Ishikawa (cell line): Measurements from ENCODE around the gene ULK4.

Experiments
- CEBPB ChIP-seq: IDR thresholded peaks from 2 replicates; pipeline ENCODE4 v1.6.1; 2012
- CREB1 ChIP-seq: IDR thresholded peaks from 2 replicates; pipeline ENCODE4 v1.6.1; 2012; ENCODE audit warnings: low read depth
- EGR1 ChIP-seq: IDR thresholded peaks from 2 replicates; pipeline ENCODE4 v1.6.1; 2012
- EP300 ChIP-seq: IDR thresholded peaks from 2 replicates; pipeline ENCODE4 v1.6.1; 2012; ENCODE audit warnings: borderline replicate concordance
- FOXM1 ChIP-seq: IDR thresholded peaks from 2 replicates; pipeline ENCODE4 v1.6.1; 2012; ENCODE audit warnings: low read depth, borderline replicate concordance
- NFIC ChIP-seq: IDR thresholded peaks from 2 replicates; pipeline ENCODE4 v1.6.1; 2012
- RAD21 ChIP-seq: IDR thresholded peaks from 2 replicates; pipeline ENCODE4 v1.6.1; 2012; ENCODE audit warnings: low read depth
- TAF1 ChIP-seq: IDR thresholded peaks from 2 replicates; pipeline ENCODE4 v1.6.1; 2012; ENCODE audit warnings: low read depth, mild to moderate bottlenecking
- TCF12 ChIP-seq: IDR thresholded peaks from 2 replicates; pipeline ENCODE4 v1.6.1; 2012; ENCODE audit warnings: low read depth
- TEAD4 ChIP-seq: IDR thresholded peaks from 2 replicates; pipeline ENCODE4 v1.6.1; 2012
- YY1 ChIP-seq: IDR thresholded peaks from 2 replicates; pipeline ENCODE4 v1.6.1; 2012; ENCODE audit warnings: low read depth
- ZBTB7A ChIP-seq: IDR thresholded peaks from 2 replicates; pipeline ENCODE4 v1.6.1; 2012; ENCODE audit warnings: low read depth
- TF ChIP-seq, protein P1 (sequence below): IDR thresholded peaks from 2 replicates; pipeline ENCODE4 v1.6.1; 2012
- TF ChIP-seq, protein P2 (sequence below): IDR thresholded peaks from 2 replicates; pipeline ENCODE4 v1.6.1; 2012; ENCODE audit warnings: low read depth, mild to moderate bottlenecking
- TF ChIP-seq, protein P3 (sequence below): IDR thresholded peaks from 2 replicates; pipeline ENCODE4 v1.6.1; 2012

Gene ULK4

DNA sequence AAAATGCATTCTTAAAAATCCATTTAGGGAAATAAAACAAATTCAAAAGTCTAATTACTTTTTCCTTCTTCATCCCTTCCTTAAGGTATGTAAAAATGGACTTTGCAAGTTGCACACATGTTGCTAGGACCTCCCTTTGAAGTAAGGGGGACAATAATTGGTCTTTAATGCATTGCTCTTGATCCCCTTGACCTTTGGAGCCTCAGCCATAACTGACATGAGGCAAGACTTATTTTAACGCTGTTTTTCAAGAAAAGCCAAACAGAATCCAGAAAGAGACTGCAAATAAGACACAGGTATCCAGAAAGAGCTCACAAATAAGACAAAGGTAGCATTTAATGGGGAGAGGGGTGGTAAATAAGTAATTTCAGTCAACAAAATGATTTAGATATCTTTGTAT lies 301.4 kb downstream of the ULK4 start:
- TF ChIP-seq CEBPB = no peak
- TF ChIP-seq, protein P1, sequence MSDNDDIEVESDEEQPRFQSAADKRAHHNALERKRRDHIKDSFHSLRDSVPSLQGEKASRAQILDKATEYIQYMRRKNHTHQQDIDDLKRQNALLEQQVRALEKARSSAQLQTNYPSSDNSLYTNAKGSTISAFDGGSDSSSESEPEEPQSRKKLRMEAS = no peak
- TF ChIP-seq, protein P2, sequence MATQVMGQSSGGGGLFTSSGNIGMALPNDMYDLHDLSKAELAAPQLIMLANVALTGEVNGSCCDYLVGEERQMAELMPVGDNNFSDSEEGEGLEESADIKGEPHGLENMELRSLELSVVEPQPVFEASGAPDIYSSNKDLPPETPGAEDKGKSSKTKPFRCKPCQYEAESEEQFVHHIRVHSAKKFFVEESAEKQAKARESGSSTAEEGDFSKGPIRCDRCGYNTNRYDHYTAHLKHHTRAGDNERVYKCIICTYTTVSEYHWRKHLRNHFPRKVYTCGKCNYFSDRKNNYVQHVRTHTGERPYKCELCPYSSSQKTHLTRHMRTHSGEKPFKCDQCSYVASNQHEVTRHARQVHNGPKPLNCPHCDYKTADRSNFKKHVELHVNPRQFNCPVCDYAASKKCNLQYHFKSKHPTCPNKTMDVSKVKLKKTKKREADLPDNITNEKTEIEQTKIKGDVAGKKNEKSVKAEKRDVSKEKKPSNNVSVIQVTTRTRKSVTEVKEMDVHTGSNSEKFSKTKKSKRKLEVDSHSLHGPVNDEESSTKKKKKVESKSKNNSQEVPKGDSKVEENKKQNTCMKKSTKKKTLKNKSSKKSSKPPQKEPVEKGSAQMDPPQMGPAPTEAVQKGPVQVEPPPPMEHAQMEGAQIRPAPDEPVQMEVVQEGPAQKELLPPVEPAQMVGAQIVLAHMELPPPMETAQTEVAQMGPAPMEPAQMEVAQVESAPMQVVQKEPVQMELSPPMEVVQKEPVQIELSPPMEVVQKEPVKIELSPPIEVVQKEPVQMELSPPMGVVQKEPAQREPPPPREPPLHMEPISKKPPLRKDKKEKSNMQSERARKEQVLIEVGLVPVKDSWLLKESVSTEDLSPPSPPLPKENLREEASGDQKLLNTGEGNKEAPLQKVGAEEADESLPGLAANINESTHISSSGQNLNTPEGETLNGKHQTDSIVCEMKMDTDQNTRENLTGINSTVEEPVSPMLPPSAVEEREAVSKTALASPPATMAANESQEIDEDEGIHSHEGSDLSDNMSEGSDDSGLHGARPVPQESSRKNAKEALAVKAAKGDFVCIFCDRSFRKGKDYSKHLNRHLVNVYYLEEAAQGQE = no peak
- TF ChIP-seq TAF1 = no peak
- TF ChIP-seq, protein P3, sequence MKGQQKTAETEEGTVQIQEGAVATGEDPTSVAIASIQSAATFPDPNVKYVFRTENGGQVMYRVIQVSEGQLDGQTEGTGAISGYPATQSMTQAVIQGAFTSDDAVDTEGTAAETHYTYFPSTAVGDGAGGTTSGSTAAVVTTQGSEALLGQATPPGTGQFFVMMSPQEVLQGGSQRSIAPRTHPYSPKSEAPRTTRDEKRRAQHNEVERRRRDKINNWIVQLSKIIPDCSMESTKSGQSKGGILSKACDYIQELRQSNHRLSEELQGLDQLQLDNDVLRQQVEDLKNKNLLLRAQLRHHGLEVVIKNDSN = no peak
- no peak for TF ChIP-seq TCF12
- no peak for TF ChIP-seq YY1
- TF ChIP-seq RAD21 = no peak
- TF ChIP-seq FOXM1 = no peak

DNA sequence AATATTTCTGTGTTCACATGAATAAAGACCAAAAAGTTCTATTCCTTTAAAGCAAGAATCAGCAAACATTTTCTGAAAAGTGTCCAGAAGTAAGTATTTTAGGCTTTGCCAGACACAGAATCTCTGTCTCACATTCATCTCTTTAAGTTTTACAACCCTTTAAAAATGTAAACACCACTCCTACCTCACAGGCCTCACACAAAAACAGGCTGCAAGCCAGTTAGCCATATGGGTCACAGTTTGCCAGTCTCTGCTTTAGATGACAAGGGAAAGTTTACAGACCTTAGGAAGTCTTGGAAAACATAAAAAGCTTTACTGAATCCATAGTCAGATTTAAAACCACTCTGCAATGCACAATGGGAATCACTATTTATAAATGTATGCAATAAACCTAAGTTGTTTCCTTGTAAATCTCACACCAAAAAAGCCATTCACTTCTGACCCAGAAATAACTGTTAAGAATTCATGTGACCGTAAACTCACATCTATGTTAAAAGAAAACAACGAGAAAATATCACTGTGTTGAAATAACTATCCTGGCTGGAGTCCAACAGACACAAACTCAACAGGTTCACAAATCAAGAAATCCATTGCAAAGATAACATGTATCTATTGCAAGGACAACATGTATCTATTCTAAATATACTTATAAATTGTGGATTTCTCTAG lies 308.2 kb downstream of the ULK4 start:
- TF ChIP-seq CREB1 = no peak

DNA sequence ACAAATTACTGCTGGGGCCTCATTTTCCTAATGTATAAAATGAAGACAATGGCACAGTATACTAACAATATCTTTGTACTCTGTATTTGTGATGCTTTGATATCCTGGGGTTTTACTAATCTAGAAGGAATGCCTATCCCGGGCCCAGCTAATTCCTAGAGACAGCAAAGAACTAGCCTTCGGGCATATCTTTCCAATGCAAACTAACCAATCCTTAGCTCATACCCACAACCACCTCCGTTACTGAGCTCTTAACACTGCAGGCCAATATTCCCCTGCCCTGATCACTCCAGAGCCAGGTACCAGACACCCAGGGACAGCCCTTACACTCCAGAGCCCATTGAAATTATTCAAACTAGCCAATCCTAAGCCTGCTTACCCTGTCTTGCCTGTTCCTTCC lies 309.0 kb downstream of the ULK4 start:
- no peak for TF ChIP-seq RAD21

DNA sequence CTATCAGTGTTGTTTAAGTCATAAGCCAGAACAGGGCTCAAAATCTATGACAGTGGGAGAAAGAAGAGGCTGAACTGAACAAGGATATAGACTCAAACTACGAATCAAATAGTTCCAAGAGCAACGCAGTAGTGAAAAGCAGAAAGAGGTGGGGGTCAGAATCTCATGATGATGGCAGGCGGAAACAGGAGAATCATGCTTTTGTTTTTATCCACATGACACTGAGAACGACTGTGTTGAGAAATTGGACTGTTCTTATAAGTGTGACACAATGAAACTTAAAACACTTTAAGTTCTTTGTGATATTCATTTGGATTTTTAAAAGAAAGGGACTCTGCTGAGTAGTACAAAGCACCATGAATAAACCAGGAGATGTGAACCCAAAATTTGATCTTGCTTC lies 309.4 kb downstream of the ULK4 start:
- TF ChIP-seq FOXM1 (no peak), TAF1 (no peak), TCF12 (no peak), NFIC (no peak), ZBTB7A (no peak), CREB1 (no peak), YY1 (no peak), RAD21 (no peak), TEAD4 (no peak), CEBPB (no peak), EP300 (no peak), EGR1 (no peak)
- TF ChIP-seq, protein P3 = no peak
- TF ChIP-seq, protein P1 = no peak
- TF ChIP-seq, protein P2 = no peak

DNA sequence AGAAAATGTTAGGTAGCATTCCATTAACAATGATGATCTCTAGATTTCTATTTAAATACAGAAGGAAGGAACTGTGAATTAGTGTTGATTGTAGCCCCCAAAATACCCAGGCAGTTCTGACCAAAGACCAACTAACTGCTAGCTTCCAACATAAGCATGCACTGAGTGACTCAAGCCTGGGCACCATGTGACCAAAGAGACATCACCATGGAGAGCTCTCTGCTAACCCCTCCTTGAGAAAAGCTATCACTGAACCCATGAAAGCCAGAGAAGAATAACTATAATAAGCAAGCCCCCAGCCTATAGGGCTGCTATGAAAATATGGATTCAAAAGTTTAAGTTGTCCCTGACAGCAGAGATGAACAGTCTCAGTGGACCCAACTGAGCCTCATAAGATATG lies 310.2 kb downstream of the ULK4 start:
- TF ChIP-seq, protein P2 = peak; percentile 43
- TF ChIP-seq RAD21 = no peak

DNA sequence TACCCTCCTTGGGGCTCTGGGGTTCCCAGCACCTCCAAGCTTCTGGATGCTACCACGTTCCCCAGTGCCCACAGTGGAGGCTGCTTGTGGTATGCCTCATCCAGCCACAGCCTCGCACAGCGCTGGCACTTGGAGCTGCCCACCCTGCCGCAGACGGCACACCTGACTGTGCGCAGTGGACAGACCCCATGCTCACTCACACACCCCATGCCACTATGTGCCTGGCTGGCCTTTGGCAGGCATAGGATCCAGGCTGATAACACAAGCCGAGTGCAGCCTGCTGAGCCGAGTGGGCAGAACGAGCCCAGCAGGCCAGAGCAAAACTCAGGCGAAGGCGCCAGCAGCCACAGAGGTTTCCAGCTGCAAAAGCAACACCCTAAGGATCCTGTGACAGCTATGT lies 311.5 kb downstream of the ULK4 start:
- TF ChIP-seq RAD21 (no peak), YY1 (no peak), EGR1 (no peak), TCF12 (no peak)
